Colonic mucosa (tissue), 4 donors: ENCODE data around the gene MOSPD3. TPM values are rescaled to one million over a fixed set of nuclear protein-coding genes. Genes with fewer than 3 reads are reported as not detected.
"Not testable (repeated sequence)": the region's sequence is repeated elsewhere in the genome, so short reads cannot be mapped to it uniquely, and the experiment has no call there.

Source experiments
- DNase-seq: peaks from one replicate; pipeline ENCODE4 v3.0.0-alpha.2; 2020
- H3K27ac ChIP-seq: fragments of 200-600 bp; one replicate; pipeline ENCODE4 v1.8.0; 2021
- H3K27me3 ChIP-seq: fragments of 200-600 bp; one replicate; pipeline ENCODE4 v1.8.0; 2021
- H3K36me3 ChIP-seq: fragments of 200-600 bp; one replicate; pipeline ENCODE4 v1.8.0; 2021
- H3K4me1 ChIP-seq: fragments of 200-600 bp; one replicate; pipeline ENCODE4 v1.8.0; 2021; ENCODE audit warnings: mild to moderate bottlenecking
- H3K4me3 ChIP-seq: fragments of 200-600 bp; one replicate; pipeline ENCODE4 v1.8.0; 2021
- H3K9ac ChIP-seq, 2 donors: one replicate each; pipeline ENCODE4 v1.7.0; 2013; ENCODE audit warnings: control low read depth in 2 of 2, low read depth in 2 of 2, low read length in 2 of 2
- H3K9me3 ChIP-seq: fragments of 200-600 bp; one replicate; pipeline ENCODE4 v1.8.0; 2021
- intact Hi-C: fragments of 100-400 bp; cut with DNase I; formaldehyde crosslinking; loops from one replicate; pipeline ENCODE4 v1.14.1; 2022
- total RNA-seq, 2 donors: library from RNA; stranded (reverse); fragmentation: NEBNext Ultra II Directional in 1 of 2; extraction: Animal tissue kit (Norgen Biotek cat#: 25700) in 1 of 2; gene quantifications; one replicate each; pipeline ENCODE4 v1.2.1, GENCODE V29; 2021
- TF ChIP-seq, protein P1 (sequence below): fragments of 200-600 bp; IDR thresholded peaks from one replicate; pipeline ENCODE4 v1.8.0; 2022; ENCODE audit warnings: antibody characterized with exemption, mild to moderate bottlenecking
- donor health status: healthy.
- donor health status: DM: no; HTN: no; CAD: no.
- donor health status: DM: no; HTN: no; CAD: no.

Gene MOSPD3, protein sequence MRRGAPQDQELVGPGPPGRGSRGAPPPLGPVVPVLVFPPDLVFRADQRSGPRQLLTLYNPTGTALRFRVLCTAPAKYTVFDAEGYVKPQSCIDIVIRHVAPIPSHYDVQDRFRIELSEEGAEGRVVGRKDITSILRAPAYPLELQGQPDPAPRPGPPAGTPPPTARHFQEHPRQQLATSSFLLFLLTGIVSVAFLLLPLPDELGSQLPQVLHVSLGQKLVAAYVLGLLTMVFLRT
- total RNA-seq = 10 to 100 TPM; 15.1 to 16.9 TPM

DNA sequence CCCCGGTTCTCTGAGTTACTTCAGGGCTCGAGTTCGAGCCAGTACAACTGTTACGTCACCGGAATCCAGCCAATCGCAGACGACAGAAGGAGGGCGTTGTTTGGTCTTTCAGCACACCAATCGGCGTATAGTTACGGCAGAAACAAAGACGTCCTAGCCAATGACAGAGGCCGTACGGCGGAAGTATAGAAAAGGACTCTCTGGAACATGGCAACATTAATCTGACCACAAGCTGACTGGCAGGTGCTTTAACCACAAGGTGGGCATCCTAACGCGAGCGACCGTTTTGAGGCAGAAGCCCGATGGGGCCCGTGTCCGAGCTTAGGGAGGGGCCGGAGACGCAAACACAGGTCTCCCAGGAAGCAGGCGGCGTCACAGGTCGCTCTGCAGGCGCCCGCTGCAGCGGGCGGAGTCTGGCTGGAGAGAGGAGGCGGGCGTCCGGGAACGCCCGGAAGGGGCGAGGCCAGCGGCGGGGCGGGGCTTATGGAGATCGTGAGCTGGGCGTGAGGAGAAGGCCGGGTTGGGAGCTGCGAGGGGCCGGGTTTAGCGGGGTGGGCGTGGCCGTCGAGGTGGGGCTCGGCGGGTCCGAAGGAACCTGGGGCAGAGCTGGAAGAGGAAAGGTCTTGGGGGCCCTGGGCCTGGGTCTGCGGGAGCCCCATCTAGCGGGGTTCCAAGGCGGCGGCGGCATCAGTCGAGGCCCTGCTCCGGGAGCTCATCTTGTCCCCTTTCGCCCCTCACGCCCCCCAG is at the start of gene MOSPD3:
MOSPD3 (plus strand) TSS at position 558 of the 747 bp plus-strand sequence. CDS start 252 bp downstream, outside the sequence.
- Histone ChIP-seq H3K4me3 (peak within 1 kb of the TSS; percentile 71), H3K9ac (peak within 1 kb of the TSS; percentile 69 to 86), H3K36me3 (no peaks in the 10 kb centered on the region), H3K9me3 (no peaks in the 10 kb centered on the region), H3K27me3 (no peaks in the 10 kb centered on the region), H3K4me1 (no peaks in the 10 kb centered on the region), H3K27ac (peak within 1 kb of the TSS; percentile 89)
- peak; percentile 100 for DNase-seq
- TF ChIP-seq, protein P1, sequence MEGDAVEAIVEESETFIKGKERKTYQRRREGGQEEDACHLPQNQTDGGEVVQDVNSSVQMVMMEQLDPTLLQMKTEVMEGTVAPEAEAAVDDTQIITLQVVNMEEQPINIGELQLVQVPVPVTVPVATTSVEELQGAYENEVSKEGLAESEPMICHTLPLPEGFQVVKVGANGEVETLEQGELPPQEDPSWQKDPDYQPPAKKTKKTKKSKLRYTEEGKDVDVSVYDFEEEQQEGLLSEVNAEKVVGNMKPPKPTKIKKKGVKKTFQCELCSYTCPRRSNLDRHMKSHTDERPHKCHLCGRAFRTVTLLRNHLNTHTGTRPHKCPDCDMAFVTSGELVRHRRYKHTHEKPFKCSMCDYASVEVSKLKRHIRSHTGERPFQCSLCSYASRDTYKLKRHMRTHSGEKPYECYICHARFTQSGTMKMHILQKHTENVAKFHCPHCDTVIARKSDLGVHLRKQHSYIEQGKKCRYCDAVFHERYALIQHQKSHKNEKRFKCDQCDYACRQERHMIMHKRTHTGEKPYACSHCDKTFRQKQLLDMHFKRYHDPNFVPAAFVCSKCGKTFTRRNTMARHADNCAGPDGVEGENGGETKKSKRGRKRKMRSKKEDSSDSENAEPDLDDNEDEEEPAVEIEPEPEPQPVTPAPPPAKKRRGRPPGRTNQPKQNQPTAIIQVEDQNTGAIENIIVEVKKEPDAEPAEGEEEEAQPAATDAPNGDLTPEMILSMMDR = no peak
- intact Hi-C loops = no loop called here

DNA sequence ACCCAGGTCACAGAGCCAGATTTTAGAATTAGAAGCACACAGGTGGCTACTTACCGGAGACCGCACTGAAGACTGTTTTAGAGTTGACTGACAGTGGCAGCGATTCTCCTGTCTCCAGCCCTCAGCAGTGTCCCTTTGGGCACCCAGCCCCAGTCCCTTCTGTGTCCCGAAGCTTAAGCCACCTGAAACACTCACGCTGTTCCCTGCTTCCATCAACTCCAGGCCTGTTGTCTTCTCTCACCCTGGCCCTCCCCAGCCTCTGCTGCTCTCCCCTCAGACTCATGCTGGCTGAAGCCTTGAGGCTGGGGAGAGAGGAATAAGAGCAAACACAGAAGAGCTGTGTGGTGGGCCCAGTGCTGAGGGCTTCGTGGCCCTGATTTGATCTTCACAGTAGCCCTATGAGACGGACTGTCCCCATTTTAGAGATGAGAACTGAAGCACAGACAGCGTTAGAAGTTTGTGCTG is 49.2 kb upstream of the MOSPD3 start:
- no peaks in the 10 kb centered on the region for H3K9me3 ChIP-seq
- TF ChIP-seq, protein P1 = no peak
- H3K4me3 ChIP-seq = no peak overlapping the region
- H3K9ac ChIP-seq = no peak overlapping the region
- H3K36me3 ChIP-seq = peaks cover 4% of the 10 kb centered on the region
- intact Hi-C loops = no loop called here
- H3K27me3 ChIP-seq = no peaks in the 10 kb centered on the region
- no peaks in the 10 kb centered on the region for H3K4me1 ChIP-seq
- no peak overlapping the region for H3K27ac ChIP-seq
- no peak for DNase-seq

DNA sequence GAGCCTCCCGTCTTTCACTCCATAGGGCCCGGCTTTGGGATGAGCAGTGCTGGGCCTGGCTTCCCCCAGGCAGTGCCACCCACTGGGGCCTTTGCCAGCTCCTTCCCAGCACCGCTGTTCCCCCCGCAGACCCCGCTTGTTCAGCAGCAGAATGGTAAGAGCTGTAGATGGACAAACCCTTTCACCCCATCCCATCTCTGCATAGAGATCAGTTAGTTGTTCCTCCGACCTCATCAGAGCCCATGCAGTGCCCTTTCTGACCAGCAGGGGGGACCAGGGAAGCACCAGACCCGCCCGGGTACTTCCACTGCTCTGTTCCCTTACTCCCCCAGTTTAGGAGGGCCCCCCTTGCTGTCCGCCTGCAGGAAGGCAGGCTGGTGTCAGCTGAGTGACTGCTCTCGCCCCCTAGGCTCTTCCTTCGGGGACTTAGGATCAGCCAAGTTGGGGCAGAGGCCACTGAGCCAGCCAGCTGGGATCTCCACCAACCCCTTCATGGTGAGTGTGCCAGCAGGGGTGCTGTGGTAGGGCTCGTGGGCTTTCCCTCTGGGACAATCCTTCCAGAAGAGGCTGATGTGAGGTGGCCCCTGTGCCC is 48.4 kb upstream of the MOSPD3 start:
- H3K36me3 ChIP-seq = peaks cover 4% of the 10 kb centered on the region
- no peaks in the 10 kb centered on the region for H3K4me1 ChIP-seq
- no peaks in the 10 kb centered on the region for H3K27me3 ChIP-seq
- peak; percentile 90 for DNase-seq
- intact Hi-C loops = loop anchor here (1.0 kb wide), 1 partner anchor 127 kb away; no protein-coding TSS in a partner anchor
- no peak overlapping the region for H3K9ac ChIP-seq
- TF ChIP-seq, protein P1 = peak; percentile 95
- H3K27ac ChIP-seq = no peak overlapping the region
- H3K4me3 ChIP-seq = no peak overlapping the region
- no peaks in the 10 kb centered on the region for H3K9me3 ChIP-seq

DNA sequence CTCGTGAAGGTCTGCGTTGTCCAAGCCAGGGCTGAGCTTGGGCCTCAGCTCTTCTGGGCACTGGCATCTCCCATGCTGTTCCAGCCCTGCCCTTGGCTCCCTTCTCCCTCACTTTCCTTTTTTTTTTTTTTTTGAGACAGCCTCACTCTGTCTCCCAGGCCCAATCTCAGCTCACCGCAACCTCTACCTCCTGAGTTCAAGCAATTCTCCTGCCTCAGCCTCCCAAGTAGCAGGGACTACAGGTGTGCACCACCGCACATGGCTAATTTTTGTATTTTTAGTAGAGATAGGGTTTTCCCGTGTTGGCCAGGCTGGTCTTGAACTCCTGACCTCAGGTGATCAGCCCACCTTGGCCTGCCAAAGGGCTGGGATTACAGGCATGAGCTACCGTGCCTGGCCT is 47.9 kb upstream of the MOSPD3 start:
- not testable (repeated sequence) for H3K27me3 ChIP-seq, H3K9me3 ChIP-seq, DNase-seq, H3K4me3 ChIP-seq, H3K9ac ChIP-seq, H3K4me1 ChIP-seq, H3K27ac ChIP-seq, H3K36me3 ChIP-seq
- intact Hi-C loops = loop anchor here (1.0 kb wide), 1 partner anchor 127 kb away; no protein-coding TSS in a partner anchor

DNA sequence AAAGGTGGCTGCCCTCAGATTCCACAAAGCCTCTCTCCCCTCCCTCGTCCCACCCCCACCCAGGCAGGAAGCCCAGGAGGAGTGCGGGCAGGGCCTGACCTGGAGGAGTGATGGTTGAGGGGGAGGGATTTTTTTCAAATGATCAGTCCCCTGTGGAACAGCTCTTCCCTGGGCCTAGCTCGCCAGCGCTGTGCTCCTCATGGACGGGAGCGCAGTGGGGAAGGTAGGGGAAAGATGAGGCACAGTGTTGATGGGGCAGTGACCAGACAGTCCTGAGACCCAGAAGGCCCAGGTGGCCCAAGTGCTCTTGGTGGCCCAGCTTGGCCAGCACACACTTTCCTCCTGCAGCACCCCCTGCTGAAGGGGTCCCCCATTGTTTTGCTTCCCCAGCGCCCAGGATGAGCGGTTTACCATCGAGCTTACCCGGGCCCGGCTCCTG is 47.2 kb upstream of the MOSPD3 start:
- H3K9ac ChIP-seq = no peak overlapping the region
- H3K9me3 ChIP-seq = no peaks in the 10 kb centered on the region
- H3K4me3 ChIP-seq = no peak overlapping the region
- peaks cover 4% of the 10 kb centered on the region for H3K36me3 ChIP-seq
- DNase-seq = no peak
- H3K4me1 ChIP-seq = peaks cover 4% of the 10 kb centered on the region
- H3K27ac ChIP-seq = no peak overlapping the region
- TF ChIP-seq, protein P1 = no peak
- H3K27me3 ChIP-seq = no peaks in the 10 kb centered on the region
- intact Hi-C loops = no loop called here
